Retinal pigment epithelial cell (primary cell): ENCODE data around the gene SLIT1.

Experiments used
- DNase-seq: peaks from one replicate; pipeline ENCODE4 v3.0.0-alpha.2; 2010; ENCODE audit warnings: low read depth
- H3K4me3 ChIP-seq: 2 replicates; pipeline ENCODE4 v1.5.1; 2011; ENCODE audit warnings: mild to moderate bottlenecking, low read length, control low read depth, moderate library complexity
- TF ChIP-seq, protein P1 (sequence below): conservative IDR thresholded peaks from 2 replicates; pipeline ENCODE4 v1.5.1; 2011; ENCODE audit warnings: low read depth, low read length, control low read depth, inconsistent platforms

Gene SLIT1

DNA sequence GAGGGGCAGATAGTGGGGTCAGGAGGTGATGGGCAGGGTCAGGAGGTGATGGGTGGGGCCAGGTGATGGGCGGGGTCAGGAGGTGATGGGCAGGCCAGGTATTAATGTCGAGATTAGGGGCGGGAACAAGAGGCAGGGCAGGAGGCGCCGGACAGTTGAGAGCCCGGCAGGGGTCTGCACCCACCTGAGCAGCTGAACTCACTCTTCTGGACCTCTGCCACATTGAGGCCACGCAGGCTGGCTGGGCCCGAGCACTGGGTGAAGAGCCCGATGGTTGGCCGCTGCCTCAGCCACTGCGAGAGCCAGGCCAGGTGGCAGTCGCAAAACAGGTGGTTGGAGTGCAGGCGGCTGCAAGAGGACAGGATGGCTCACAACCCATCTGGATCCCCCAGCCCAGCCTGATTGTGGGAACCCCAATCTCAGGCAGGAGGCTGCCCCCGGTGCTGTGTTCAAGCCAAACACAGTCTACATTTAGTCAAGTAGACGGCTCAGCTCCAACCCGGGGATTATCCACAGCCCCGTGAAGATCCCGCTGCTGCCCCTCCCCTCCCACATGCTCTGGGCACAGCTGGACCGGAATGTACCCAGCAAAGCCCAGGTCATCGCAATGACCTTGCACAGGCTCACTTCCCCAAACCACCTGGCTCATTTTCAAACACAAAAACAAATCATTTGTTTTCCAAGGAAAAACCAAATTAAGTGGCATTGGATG lies 122.3 kb downstream of the SLIT1 start:
- no peak overlapping the region for H3K4me3 ChIP-seq
- DNase-seq, result no peak
- TF ChIP-seq, protein P1, sequence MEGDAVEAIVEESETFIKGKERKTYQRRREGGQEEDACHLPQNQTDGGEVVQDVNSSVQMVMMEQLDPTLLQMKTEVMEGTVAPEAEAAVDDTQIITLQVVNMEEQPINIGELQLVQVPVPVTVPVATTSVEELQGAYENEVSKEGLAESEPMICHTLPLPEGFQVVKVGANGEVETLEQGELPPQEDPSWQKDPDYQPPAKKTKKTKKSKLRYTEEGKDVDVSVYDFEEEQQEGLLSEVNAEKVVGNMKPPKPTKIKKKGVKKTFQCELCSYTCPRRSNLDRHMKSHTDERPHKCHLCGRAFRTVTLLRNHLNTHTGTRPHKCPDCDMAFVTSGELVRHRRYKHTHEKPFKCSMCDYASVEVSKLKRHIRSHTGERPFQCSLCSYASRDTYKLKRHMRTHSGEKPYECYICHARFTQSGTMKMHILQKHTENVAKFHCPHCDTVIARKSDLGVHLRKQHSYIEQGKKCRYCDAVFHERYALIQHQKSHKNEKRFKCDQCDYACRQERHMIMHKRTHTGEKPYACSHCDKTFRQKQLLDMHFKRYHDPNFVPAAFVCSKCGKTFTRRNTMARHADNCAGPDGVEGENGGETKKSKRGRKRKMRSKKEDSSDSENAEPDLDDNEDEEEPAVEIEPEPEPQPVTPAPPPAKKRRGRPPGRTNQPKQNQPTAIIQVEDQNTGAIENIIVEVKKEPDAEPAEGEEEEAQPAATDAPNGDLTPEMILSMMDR, result no peak

DNA sequence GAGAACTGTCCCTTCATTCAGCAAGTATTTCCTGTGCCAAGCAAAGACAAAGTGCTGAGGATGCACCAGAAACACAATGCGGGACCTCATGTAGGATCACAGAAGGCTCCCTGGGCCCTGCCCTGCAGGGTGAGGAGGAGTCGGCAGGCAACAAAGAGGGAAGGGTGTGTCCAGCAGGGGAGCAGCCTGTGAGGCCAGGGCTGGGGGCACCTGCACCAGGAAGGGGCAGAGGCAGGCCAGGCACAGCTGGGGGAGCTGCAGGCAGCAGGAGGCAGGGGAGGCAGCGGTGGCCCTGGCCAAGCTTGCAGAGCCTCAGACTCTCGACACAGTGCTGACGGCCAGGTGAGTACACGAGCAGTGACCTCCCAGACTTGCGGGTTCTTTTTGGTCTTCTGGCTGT lies 123.3 kb downstream of the SLIT1 start:
- no peak overlapping the region for H3K4me3 ChIP-seq
- DNase-seq, result no peak
- TF ChIP-seq, protein P1, result no peak

DNA sequence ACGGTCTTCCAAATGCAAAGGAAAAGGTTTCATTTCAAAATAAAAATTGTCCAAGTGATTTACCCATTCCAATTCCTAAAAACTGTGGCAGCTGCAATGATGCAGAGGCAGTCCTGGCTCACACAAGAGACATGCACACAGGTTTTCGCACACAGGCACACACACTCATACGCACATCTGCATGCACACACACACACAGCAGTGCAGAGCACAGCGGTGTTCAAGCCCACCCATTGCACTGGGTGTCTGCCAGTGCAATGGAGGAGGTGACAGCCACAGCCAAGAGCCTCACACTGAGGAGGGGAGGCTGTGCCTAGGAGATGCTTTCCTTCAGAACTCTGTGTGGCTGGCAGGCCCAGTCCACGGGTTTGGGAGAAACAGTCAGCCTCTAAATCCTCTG lies 123.7 kb downstream of the SLIT1 start:
- TF ChIP-seq, protein P1, result no peak
- no peak overlapping the region for H3K4me3 ChIP-seq
- DNase-seq, result no peak

DNA sequence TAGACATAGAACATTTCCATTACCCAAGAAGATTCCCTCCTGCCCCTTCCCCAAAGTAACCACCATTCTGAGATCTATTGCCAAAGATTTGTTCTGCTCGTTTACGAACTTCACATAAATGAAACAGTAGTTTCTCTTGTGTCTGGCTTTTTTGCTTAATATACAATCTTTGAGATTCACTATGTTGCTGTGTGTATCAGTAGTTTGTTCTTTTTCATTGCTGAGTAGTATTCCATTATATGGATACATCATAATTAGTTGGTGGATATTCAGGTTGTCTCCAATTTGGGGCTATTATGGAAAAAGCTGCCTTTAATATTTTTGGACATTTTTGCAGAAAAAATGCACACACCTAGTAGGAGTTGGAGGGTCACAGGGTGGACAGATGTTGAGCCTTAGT lies 124.3 kb downstream of the SLIT1 start:
- DNase-seq, result no peak
- TF ChIP-seq, protein P1, result no peak
- H3K4me3 ChIP-seq, result no peak overlapping the region

DNA sequence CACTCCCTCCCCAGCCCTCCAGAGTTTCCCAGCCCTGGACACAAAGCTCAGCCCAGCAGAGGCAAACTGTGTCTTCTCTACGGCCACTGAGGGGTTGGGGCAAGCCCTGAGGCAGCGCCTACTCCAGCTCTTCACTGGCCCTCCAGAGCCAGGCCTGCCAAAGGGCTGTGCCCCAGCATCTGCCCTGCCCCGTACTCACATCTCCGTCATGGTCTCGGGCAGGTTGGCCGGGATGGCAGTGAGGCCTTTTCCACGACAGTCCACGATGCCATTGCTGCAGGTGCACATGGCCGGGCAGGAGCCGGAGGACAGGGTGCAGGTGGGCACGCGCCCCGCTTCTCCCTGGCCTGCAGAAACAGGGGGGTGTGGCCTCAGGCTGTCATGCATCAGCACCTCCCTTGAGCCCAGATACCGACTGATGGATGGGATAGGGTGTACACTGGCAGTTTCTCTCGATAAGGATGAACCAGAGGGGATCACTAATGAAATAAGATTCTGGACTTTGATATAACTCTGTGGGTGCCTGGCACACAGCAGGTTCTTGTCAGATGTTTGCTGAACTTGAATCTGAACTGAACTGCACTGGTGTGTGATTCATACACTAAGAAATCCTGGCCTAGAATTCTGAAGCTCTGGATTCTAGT lies 125.2 kb downstream of the SLIT1 start:
- TF ChIP-seq, protein P1, result no peak
- H3K4me3 ChIP-seq, result no peak overlapping the region
- no peak for DNase-seq

DNA sequence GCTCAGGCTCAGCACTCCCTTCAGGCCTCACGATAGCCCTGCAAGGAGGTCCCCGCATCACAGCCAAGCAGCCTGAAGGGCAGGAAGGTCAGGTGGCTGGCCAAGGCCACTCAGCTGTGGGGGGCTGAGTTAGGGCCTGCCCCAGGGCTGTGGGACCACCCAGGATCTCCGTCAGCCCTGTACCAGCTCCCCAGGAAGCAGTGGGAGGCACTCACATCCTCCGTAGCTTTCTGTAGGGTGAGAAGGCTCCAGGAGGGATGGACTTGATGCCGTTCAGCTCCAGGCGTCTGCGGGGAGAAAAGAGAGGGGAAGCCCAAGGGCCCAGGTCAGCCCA lies 125.9 kb downstream of the SLIT1 start:
- no peak for DNase-seq
- TF ChIP-seq, protein P1, result no peak
- H3K4me3 ChIP-seq, result no peak overlapping the region
